Suprapubic skin (tissue), 4 donors: ENCODE measurements around the gene PKLR. TPM values are rescaled to one million over a fixed set of nuclear protein-coding genes. Genes with fewer than 3 reads are reported as not detected.
"Not testable (repeated sequence)": the region's sequence is repeated elsewhere in the genome, so short reads cannot be mapped to it uniquely, and the experiment has no call there.

Experiments
- DNase-seq, 2 donors: peaks; one replicate each; pipeline ENCODE4 v3.0.0-alpha.2; 2019; ENCODE audit warnings: low spot score in 2 of 2
- H3K27ac ChIP-seq: fragments of 200-600 bp; sonication (generic); one replicate; pipeline ENCODE4 v1.5.1; 2019
- H3K27me3 ChIP-seq: fragments of 200-600 bp; sonication (generic); one replicate; pipeline ENCODE4 v1.5.1; 2019
- H3K36me3 ChIP-seq: fragments of 200-600 bp; sonication (generic); one replicate; pipeline ENCODE4 v1.5.1; 2019
- H3K4me1 ChIP-seq: fragments of 200-600 bp; sonication (generic); one replicate; pipeline ENCODE4 v1.5.1; 2019
- H3K4me3 ChIP-seq: fragments of 200-600 bp; sonication (generic); one replicate; pipeline ENCODE4 v1.5.1; 2019; ENCODE audit warnings: mild to moderate bottlenecking
- H3K9me3 ChIP-seq: fragments of 200-600 bp; sonication (generic); one replicate; pipeline ENCODE4 v1.5.1; 2019
- EP300 ChIP-seq: sonication (generic); formaldehyde crosslinking; IDR thresholded peaks from one replicate; pipeline ENCODE4 v1.6.1; 2017; ENCODE audit warnings: antibody characterized with exemption
- POLR2A ChIP-seq, 2 donors: fragments of 450-650 bp; IDR thresholded peaks; one replicate each; pipeline ENCODE4 v1.6.1; 2017; ENCODE audit warnings: antibody characterized with exemption in 2 of 2, mild to moderate bottlenecking in 2 of 2, moderate library complexity in 2 of 2
- POLR2AphosphoS5 ChIP-seq, 3 donors: sonication (generic); formaldehyde crosslinking; IDR thresholded peaks; one replicate each; pipeline ENCODE4 v1.6.1; 2017; ENCODE audit warnings: antibody characterized with exemption in 3 of 3
- WGBS: methylation state at CpG from one replicate; pipeline ENCODE4 v1.1.5; 2018; 5-methylcytosine and 5-hydroxymethylcytosine counted together
- total RNA-seq, 4 donors: library from RNA; depleted of rRNA; stranded (reverse); fragments of >200 nt; gene quantifications; one replicate each; pipeline ENCODE4 v1.1.0, GENCODE V29; 2016
- TF ChIP-seq, protein P1 (sequence below), 2 donors: fragments of 200-600 bp in 1 of 2; fragments of 450-650 bp in 1 of 2; sonication (generic) in 1 of 2; IDR thresholded peaks; one replicate each; pipeline ENCODE4 v1.5.1; 2016 to 2019; ENCODE audit warnings: antibody characterized with exemption in 2 of 2, mild to moderate bottlenecking in 1 of 2, moderate library complexity in 1 of 2

Gene PKLR
- 1 to 10 TPM in 3 of 4 donors, under 1 TPM in 1; 0.24 to 2.5 (median 2.1) TPM for total RNA-seq

DNA sequence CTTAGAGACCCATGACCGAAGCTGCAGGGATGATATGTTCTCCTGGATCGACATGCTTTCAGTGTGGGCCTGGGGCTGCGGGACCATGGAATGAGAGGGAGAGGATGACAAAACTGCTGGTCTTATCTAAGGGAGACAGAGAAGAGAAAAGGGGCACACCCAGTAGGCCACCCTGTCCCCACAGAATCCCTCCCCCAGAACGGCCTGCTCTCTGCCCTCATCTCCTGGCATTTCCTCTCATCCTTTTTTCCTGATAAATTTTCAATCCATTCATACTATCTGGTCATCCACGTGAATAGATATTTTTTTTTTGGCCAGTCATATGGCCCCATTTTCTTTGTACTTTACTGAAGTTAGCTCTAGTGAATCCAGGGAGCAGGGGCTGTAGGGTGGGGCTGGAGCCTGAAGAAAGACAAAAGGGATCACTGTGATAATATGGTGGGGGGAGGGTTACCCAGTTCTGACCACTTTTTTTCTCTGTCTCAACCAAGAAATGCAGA lies at the start of gene PKLR:
TSS of gene PKLR (minus strand) at position 97 of the 500 bp plus-strand sequence. CDS start at position 54, 43 bp downstream.
- 89% methylated on average over 5 of the region's 5 CpGs for WGBS

DNA sequence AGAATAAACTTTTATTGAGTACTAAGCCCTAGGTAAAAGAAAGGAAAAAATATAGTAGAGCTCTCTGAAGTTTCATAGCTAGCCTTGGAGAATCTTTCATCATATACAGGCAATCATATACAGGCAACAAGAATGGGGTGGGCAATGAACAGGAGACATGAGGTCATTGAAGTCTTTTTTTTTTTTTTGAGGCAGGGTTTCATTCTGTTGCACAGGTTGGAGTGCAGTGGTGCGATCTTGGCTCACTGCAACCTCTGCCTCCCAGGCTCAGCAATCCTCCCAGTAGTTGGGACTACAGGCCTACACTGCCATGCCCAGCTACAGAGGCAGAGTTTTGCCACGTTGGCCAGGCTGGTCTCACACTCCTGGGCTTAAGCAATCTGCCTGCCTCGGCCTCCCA lies 41.6 kb upstream of the PKLR start:
- no peak overlapping the region for H3K27ac ChIP-seq
- H3K27me3 ChIP-seq = no peaks in the 10 kb centered on the region
- no peaks in the 10 kb centered on the region for H3K4me1 ChIP-seq
- H3K9me3 ChIP-seq = no peaks in the 10 kb centered on the region
- H3K4me3 ChIP-seq = no peak overlapping the region
- no peak for DNase-seq
- peaks cover 99% of the 10 kb centered on the region for H3K36me3 ChIP-seq
- TF ChIP-seq, protein P1, sequence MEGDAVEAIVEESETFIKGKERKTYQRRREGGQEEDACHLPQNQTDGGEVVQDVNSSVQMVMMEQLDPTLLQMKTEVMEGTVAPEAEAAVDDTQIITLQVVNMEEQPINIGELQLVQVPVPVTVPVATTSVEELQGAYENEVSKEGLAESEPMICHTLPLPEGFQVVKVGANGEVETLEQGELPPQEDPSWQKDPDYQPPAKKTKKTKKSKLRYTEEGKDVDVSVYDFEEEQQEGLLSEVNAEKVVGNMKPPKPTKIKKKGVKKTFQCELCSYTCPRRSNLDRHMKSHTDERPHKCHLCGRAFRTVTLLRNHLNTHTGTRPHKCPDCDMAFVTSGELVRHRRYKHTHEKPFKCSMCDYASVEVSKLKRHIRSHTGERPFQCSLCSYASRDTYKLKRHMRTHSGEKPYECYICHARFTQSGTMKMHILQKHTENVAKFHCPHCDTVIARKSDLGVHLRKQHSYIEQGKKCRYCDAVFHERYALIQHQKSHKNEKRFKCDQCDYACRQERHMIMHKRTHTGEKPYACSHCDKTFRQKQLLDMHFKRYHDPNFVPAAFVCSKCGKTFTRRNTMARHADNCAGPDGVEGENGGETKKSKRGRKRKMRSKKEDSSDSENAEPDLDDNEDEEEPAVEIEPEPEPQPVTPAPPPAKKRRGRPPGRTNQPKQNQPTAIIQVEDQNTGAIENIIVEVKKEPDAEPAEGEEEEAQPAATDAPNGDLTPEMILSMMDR (IDR thresholded peaks at IDR 0.05) = no peak
- TF ChIP-seq EP300 = no peak
- no peak for TF ChIP-seq POLR2AphosphoS5 (IDR thresholded peaks at IDR 0.05)
- TF ChIP-seq POLR2A (IDR thresholded peaks at IDR 0.05) = no peak
- WGBS = 85% methylated on average over 3 of the region's 3 CpGs

More for the DNA sequence above, at the start of gene PKLR:
- Histone ChIP-seq H3K27ac (no peak within 1 kb of the TSS), H3K27me3 (no peaks in the 10 kb centered on the region), H3K4me3 (no peak within 1 kb of the TSS), H3K9me3 (no peaks in the 10 kb centered on the region), H3K36me3 (no peaks in the 10 kb centered on the region), H3K4me1 (peaks cover 2% of the 10 kb centered on the region)
- DNase-seq = no peak
- no peak for TF ChIP-seq POLR2AphosphoS5 (IDR thresholded peaks at IDR 0.05)
- no peak for TF ChIP-seq POLR2A (IDR thresholded peaks at IDR 0.05)
- no peak for TF ChIP-seq EP300
- TF ChIP-seq, protein P1 (IDR thresholded peaks at IDR 0.05) = no peak

DNA sequence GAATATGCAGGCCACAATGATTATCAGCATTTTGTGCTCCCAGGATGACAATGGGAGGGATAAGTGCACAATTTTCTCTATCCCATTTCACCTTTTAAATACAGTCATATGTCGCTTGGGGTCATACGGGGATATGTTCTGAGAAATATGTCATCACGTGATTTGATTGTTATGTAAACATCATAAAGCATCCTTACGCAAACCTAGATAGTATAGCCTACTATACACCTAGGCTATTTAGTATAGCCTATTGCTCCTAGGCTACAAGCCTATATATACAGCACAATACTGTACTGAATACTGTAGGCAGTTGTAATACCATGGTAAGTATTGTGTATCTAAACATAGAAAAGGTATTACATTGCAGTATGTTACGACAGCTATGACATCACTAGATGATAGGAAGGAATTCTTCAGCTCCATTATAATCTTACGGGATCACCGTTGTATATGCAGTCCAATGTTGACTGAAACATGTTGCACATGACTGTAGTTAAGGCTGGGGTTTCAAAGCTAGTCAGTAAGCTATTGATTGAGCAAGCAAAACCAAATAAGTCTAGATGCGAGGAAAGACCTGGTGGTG lies 38.4 kb upstream of the PKLR start:
- Histone ChIP-seq H3K27ac (no peak overlapping the region), H3K4me1 (no peaks in the 10 kb centered on the region), H3K27me3 (no peaks in the 10 kb centered on the region), H3K9me3 (no peaks in the 10 kb centered on the region), H3K36me3 (peaks cover 90% of the 10 kb centered on the region), H3K4me3 (no peak overlapping the region)
- TF ChIP-seq POLR2A (IDR thresholded peaks at IDR 0.05) (no peak), POLR2AphosphoS5 (IDR thresholded peaks at IDR 0.05) (no peak), EP300 (no peak)
- TF ChIP-seq, protein P1 (IDR thresholded peaks at IDR 0.05) = no peak
- 90% methylated on average over 8 of the region's 8 CpGs for WGBS
- no peak for DNase-seq

DNA sequence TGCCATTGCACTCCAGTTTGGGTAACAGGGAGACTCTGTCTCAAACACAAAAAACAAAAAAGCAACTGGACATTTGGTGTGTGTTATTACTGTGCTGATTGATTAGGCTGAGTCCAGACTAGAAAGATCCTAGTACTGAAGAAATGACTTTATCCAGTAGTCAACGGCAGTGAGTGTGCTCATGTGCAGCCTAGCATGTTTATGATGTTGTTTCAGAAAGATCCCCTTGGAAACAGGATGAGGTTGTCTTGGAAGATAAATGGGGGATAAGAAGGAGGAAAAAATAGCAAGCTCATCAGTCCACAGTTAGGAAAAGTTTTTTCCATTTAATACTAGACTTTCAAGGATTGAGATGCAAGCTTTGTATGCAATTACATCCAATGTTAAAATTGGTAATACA lies 33.7 kb upstream of the PKLR start:
- no peak overlapping the region for H3K4me3 ChIP-seq
- peaks cover 65% of the 10 kb centered on the region for H3K36me3 ChIP-seq
- no peak overlapping the region for H3K27ac ChIP-seq
- TF ChIP-seq POLR2A (IDR thresholded peaks at IDR 0.05) = no peak
- TF ChIP-seq POLR2AphosphoS5 (IDR thresholded peaks at IDR 0.05) = no peak
- TF ChIP-seq, protein P1 (IDR thresholded peaks at IDR 0.05) = no peak
- no peak for TF ChIP-seq EP300
- H3K4me1 ChIP-seq = no peaks in the 10 kb centered on the region
- 47% methylated on average over 1 of the region's 1 CpG for WGBS
- no peaks in the 10 kb centered on the region for H3K27me3 ChIP-seq
- no peaks in the 10 kb centered on the region for H3K9me3 ChIP-seq
- DNase-seq = no peak

DNA sequence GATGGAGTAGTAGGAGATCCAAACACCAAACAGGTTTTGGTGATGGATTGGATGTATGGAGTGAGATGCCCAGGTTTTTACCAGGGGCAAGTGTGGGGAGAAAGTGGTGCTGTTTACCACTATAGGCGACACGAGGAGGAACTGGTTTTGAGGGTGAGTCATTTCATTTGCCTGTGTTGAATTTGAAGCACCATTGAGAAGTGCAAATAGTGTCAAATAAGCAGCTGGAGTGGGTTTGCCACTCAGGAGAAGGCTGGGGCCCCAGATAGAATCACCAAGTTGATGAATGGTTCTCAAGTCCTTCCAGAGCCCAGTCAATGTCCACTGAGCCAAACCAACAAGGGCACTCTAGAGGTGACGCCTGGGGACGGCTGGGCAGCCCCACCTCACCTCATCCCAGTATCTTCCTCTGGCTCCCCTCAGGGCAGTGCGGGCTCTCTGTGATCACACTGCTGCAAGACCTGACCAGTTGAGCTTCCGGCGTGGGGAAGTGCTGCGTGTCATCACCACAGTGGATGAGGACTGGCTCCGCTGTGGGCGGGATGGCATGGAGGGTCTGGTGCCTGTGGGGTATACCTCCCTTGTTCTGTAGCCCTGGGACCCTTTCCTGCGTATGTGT lies 28.9 kb upstream of the PKLR start:
- H3K27me3 ChIP-seq = no peaks in the 10 kb centered on the region
- no peak overlapping the region for H3K27ac ChIP-seq
- H3K36me3 ChIP-seq = peaks cover 60% of the 10 kb centered on the region
- H3K4me3 ChIP-seq = no peak overlapping the region
- peaks cover 11% of the 10 kb centered on the region for H3K4me1 ChIP-seq
- no peak for DNase-seq
- H3K9me3 ChIP-seq = no peaks in the 10 kb centered on the region
- WGBS = 63% methylated on average over 5 of the region's 11 CpGs
- no peak for TF ChIP-seq POLR2AphosphoS5 (IDR thresholded peaks at IDR 0.05)
- TF ChIP-seq EP300 = no peak
- TF ChIP-seq POLR2A (IDR thresholded peaks at IDR 0.05) = no peak
- TF ChIP-seq, protein P1 (IDR thresholded peaks at IDR 0.05) = no peak

DNA sequence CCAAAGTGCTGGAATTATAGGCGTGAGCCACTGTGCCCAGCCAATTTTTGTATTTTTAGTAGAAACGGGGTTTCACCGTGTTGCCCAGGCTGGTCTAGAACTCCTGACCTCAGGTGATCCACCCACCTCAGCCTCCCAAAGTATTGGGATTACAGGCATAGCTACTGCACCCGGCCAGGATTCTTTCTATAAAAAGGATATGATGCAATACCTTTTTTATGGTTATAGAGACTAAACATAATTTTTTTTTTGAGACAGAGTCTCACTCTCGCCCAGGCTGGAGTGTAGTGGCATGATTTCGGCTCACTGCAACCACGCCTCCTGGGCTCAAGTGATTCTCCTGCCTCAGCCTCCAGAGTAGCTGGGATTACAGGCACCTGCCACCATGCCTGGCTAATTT lies 27.6 kb upstream of the PKLR start:
- not testable (repeated sequence) for H3K27ac ChIP-seq, H3K9me3 ChIP-seq, DNase-seq, H3K4me3 ChIP-seq, H3K27me3 ChIP-seq
- 72% methylated on average over 7 of the region's 7 CpGs for WGBS
- H3K4me1 ChIP-seq = peaks cover 17% of the 10 kb centered on the region
- H3K36me3 ChIP-seq = peaks cover 53% of the 10 kb centered on the region
